Ecto neural progenitor cell (in vitro differentiated cells): ENCODE results near the gene ARHGAP27.

ENCODE experiments used
- DNase-seq: peaks from one replicate; pipeline ENCODE4 v3.0.0-alpha.2; 2018; ENCODE audit warnings: low spot score

ARHGAP27 gene

GRCh38 chr17:45408611-45409421, 23.9 kb downstream of the ARHGAP27 start:
- peak; percentile 49 for DNase-seq

- DNase-seq: no peak
These were observed 26.6 kb downstream of the ARHGAP27 start for GRCh38 chr17:45406107-45406506.

GRCh38 chr17:45405250-45406086, 27.2 kb downstream of the ARHGAP27 start:
- peak; percentile 99 for DNase-seq

- DNase-seq: no peak
These were observed 27.8 kb downstream of the ARHGAP27 start for GRCh38 chr17:45404870-45405249.

- DNase-seq: peak; percentile 50
These were observed 28.7 kb downstream of the ARHGAP27 start for GRCh38 chr17:45403906-45404490.

GRCh38 chr17:45402916-45403315, 29.8 kb downstream of the ARHGAP27 start:
- DNase-seq: no peak

GRCh38 chr17:45398800-45399199, 33.9 kb downstream of the ARHGAP27 start:
- peak; percentile 46 for DNase-seq

- DNase-seq: peak; percentile 43
These were observed 34.9 kb downstream of the ARHGAP27 start for GRCh38 chr17:45397796-45398195.

GRCh38 chr17:45396496-45397205, 36.0 kb downstream of the ARHGAP27 start:
- peak; percentile 50 for DNase-seq

- DNase-seq: peak; percentile 46
These were observed 36.9 kb downstream of the ARHGAP27 start for GRCh38 chr17:45395569-45396415.

- DNase-seq: peak; percentile 94
These were observed 37.6 kb downstream of the ARHGAP27 start for GRCh38 chr17:45394913-45395568.

GRCh38 chr17:45394564-45394912, 38.1 kb downstream of the ARHGAP27 start:
- peak; percentile 48 for DNase-seq

- no peak for DNase-seq
These were observed 38.6 kb downstream of the ARHGAP27 start for GRCh38 chr17:45394091-45394490.

- DNase-seq: no peak
These were observed 39.3 kb downstream of the ARHGAP27 start for GRCh38 chr17:45393411-45393810.

GRCh38 chr17:45391918-45392317, 40.8 kb downstream of the ARHGAP27 start:
- no peak for DNase-seq

- no peak for DNase-seq
These were observed 41.4 kb downstream of the ARHGAP27 start for GRCh38 chr17:45391291-45391690.

- no peak for DNase-seq
These were observed 43.3 kb downstream of the ARHGAP27 start for GRCh38 chr17:45389354-45389753.

GRCh38 chr17:45388604-45389325, 43.9 kb downstream of the ARHGAP27 start:
- DNase-seq: no peak

- no peak for DNase-seq
These were observed 44.9 kb downstream of the ARHGAP27 start for GRCh38 chr17:45387739-45388138.

- no peak for DNase-seq
These were observed 46.5 kb downstream of the ARHGAP27 start for GRCh38 chr17:45386178-45386577.
